DMS153 treated with DMSO at 0.1 percent for 48 hours (cell line): ENCODE data around the gene RP9.

Experiments used
- DNase-seq: peaks from one replicate; lab custom pipeline; 2025; ENCODE audit not compliant: unreplicated experiment; lab: John Stamatoyannopoulos, UW

Gene RP9

DNA sequence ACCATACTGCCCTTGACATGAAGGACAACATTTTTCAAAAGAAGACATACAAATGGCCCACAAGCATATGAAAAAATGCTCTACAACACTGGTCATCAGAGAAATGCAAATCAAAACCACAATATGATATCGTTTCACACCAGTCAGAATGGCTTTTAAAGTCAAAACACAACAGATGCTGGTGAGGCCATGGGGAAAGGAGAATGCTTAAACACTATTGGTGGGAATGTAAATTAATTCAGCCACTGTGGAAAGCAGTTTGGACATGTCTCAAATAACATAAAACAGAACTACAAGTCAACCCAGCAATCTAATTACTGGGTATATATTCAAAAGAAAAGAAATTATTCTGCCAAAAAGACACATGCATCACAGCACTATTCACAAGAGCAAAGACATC lies 42.4 kb downstream of the RP9 start:
- no peak for DNase-seq

GRCh38 chr7:33065981-33066380 lies 43.2 kb downstream of the RP9 start:
- no peak for DNase-seq

- peak; percentile 97 for DNase-seq
Measured at GRCh38 chr7:33062782-33063443, 46.3 kb downstream of the RP9 start.

DNA sequence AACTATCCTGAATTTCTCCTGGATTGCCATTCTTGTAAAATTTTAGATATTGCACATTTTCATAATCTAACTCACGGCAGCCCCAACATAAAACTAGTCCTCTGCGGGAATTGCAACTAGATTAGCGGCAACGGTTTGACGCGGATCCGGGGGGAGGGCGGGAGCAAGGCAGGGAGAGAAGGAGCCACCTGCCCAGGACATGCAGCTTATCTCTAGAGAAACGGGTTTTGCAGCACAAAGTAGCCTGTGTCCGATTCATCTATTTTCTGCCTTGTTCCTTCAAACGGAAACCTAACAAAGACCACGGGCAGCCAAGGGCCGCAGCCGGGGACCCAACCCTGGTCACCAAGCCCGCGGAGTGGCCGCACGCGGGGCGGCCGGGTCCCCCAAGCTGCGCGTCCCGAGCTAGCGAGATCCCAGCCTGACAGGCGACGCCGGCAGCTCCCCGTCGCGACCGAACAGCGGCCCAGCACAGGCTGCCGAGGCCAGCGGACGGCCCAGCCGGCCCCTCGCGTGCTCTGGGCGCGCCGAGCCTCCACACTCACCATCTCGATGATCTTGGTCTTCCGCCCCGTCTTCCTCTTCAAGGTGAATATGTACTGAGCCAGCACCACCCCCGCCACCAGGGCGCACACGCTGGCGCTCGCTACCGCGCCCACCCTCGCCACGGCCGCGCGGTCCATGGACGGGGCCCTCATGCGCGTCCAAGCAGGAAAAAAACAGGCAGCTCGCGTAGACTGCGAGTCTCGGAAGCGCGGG lies 47.0 kb downstream of the RP9 start, which contains the start of gene NT5C3A:
TSS of gene NT5C3A (minus strand) at position 754 of the 759 bp plus-strand sequence. CDS start at position 683, 71 bp downstream.
- DNase-seq: peak; percentile 58

GRCh38 chr7:33061282-33061937 lies 47.8 kb downstream of the RP9 start:
- DNase-seq: peak; percentile 26

DNA sequence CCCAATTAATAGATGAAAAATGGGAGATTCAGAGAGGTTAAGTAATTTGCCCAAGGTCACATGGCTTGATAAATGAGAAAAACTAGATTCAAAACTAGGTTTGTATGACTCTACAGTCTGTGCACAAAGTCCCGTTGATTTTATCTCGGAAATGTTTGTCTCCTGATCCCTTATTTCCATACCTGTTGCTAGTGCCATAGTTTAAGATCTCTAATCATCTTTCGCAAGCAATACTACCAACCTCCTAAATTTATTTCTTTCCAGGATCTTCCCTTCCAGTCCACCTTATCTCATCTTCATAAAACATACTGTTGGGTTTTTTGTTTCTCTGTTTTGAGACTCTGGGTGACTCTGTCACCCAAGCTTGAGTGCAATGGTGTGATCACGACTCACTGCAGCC lies 49.6 kb downstream of the RP9 start:
- DNase-seq: no peak

DNA sequence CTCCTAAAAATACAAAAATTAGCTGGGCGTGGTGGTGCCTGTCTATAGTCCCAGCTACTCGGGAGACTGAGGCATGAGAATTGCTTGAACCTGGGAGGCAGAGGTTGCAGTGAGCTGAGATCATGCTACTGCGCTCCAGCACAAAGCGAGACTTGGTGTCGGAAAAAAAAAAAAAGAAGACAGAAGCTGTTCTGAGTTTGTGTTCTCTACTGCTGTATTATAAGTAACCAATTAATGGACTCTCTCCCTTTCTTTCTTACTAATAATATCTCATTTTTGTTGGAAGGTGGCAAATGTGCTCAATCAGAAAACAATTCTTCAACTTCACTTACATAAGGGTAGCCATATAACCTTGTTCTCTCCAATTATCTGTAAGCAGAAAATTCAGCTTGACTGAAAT lies 54.0 kb downstream of the RP9 start:
- no peak for DNase-seq

GRCh38 chr7:33054261-33054964 lies 54.8 kb downstream of the RP9 start:
- no peak for DNase-seq

DNA sequence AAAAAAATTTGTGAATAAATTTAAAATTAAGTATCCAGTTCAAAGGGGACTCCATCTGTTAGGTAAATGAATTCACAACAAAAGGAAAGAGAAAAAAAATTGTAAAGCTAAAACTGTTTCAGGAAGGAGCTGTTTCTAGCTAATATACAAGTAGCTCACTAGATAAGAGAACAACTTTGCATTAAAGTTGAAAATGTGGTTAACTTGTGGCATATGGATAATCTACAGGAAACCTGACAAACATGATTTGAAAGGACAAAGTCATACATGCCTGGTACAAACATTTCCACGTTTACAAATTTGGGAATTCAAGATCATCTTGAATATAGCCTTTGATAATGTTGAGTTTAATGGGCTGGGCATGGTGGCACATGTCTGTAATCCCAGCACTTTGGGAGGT lies 55.5 kb downstream of the RP9 start:
- no peak for DNase-seq

- DNase-seq: peak; percentile 82
Measured at GRCh38 chr7:33050535-33051318, 58.5 kb downstream of the RP9 start.

DNA sequence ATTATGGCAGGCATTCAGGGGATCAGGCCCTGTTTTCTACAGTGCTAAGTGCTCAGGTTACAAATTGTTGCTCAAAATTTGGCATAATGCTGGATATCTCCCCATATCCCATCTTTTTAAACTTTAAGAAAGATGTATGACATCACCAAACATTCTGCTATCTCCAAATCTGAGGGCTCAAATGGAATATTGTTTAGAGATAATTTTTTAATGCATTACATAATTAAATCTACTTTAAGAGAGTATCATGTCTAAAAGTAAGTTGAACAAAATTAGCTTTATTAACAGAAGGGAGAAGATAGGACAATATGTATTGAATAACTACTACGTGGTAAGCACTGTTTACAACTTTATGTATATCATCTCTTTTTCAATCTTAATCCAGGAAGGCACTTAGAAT lies 60.5 kb downstream of the RP9 start:
- DNase-seq: no peak

GRCh38 chr7:33048257-33048656 lies 60.9 kb downstream of the RP9 start:
- DNase-seq: no peak

DNA sequence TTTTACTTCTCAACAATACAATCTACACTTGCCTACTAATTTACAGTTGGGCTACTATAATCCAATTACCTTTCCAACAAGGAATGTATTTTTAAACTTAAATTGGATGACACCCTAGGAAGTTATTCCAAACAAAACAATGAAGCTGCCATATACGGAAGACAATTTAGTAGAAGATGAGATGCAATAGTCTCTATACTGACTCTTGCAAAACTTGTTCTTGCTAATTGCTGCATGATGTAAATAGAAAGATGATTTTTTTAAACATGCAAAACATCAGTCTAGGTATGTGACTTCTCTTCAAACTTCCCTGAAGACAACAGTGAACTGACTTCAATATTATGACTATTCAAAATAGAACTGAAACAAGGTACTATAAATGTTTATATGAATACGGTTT lies 64.2 kb downstream of the RP9 start:
- no peak for DNase-seq
